Gastroesophageal sphincter (tissue), 3 donors: Measurements from ENCODE around the gene KCMF1.

Experiments
- CTCF ChIP-seq, 4 experiments: fragments of 200-600 bp in 2 of 4; fragments of 450-650 bp in 2 of 4; sonication (generic) in 1 of 4; IDR thresholded peaks; one replicate each; pipeline ENCODE4 v1.5.1; 2017 to 2019; ENCODE audit warnings: antibody characterized with exemption in 4 of 4, mild to moderate bottlenecking in 2 of 4, moderate library complexity in 2 of 4
- POLR2A ChIP-seq, 2 donors: fragments of 450-650 bp; IDR thresholded peaks; one replicate each; pipeline ENCODE4 v1.6.1; 2017; ENCODE audit warnings: antibody characterized with exemption in 2 of 2, mild to moderate bottlenecking in 2 of 2, moderate library complexity in 1 of 2
- POLR2AphosphoS5 ChIP-seq: sonication (generic); formaldehyde crosslinking; IDR thresholded peaks from one replicate; pipeline ENCODE4 v1.6.1; 2017; ENCODE audit warnings: antibody characterized with exemption

- no peak for TF ChIP-seq CTCF (IDR thresholded peaks at IDR 0.05)
- no peak for TF ChIP-seq POLR2AphosphoS5
- no peak for TF ChIP-seq POLR2A (IDR thresholded peaks at IDR 0.05)
These were observed 95.2 kb downstream of the KCMF1 start for GRCh38 chr2:85066006-85066740.
